Measurements from ENCODE around the gene SETDB1.

DNA sequence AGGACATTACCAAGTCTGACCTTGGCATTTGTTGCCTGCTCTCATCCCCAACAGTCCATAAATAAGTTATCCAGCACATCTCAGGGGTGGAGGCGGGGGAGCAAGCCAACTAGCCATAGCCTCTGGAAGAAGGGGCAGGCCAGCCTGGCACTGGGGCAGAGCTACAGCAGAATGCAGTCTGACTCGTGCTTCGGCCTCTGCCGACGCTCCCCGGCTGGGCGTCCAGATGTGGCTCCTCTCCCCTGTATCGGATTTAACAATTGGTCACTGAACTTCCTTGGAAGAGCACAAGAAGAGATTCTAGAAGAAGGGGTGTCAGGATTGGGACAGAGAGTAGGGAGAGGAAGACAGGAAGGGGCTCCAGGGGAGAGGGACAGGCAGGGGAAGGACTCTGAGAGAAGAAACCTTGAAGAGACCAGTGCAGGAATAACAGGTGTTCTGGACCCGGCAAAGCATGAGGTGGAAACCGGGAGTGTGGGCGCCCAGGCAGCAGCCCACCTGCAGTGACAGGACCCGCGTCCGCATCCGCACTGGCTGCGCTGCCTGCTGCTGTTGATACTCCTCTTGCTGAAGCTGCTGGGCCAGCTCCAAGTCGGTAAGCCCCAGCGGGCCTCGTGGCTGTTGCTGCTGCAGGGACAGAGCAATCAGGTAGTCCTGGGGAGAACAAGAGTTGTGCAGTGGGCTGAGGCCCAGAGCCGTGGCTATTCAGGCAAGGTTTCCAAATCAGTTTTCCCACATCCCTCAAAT is 71.1 kb downstream of the SETDB1 start:
- TF ChIP-seq CTCF (IDR thresholded peaks at IDR 0.05), result no peak
- no peak for TF ChIP-seq POLR2A (IDR thresholded peaks at IDR 0.05)
- TF ChIP-seq EP300 (IDR thresholded peaks at IDR 0.05), result no peak

Measured in sigmoid colon (tissue), 4 donors.